Activated naive CD8-positive, alpha-beta T cell treated with anti-CD3 and anti-CD28 coated beads, Interleukin-2, amount 50 U/mL, for 24 hours (primary cell): ENCODE results near the gene WBP11.

Experiments used
- ATAC-seq: fragments of 150-1000 bp; cut with Tn5 transposase; one replicate; pipeline ENCODE4 v1.10.0; 2021
- DNase-seq: peaks from one replicate; pipeline ENCODE4 v3.0.0; 2021
- H3K27ac Mint-ChIP-seq: one replicate; pipeline ENCODE4 v1.8.0; 2021; ENCODE audit warnings: mild to moderate bottlenecking, mixed read lengths
- H3K27me3 Mint-ChIP-seq: one replicate; pipeline ENCODE4 v1.8.0; 2021; ENCODE audit warnings: mixed read lengths
- H3K36me3 Mint-ChIP-seq: one replicate; pipeline ENCODE4 v1.8.0; 2021; ENCODE audit warnings: low read depth, mixed read lengths
- H3K4me1 Mint-ChIP-seq: one replicate; pipeline ENCODE4 v1.8.0; 2021; ENCODE audit warnings: mixed read lengths
- H3K4me3 Mint-ChIP-seq: one replicate; pipeline ENCODE4 v1.8.0; 2021; ENCODE audit warnings: mild to moderate bottlenecking, moderate library complexity, mixed read lengths
- H3K9me3 Mint-ChIP-seq: one replicate; pipeline ENCODE4 v1.8.0; 2021; ENCODE audit warnings: mixed read lengths

Gene WBP11

GRCh38 chr12:14803011-14803829 is at the start of gene WBP11, which contains the start of gene C12orf60:
Gene WBP11 (minus strand): TSS chr12:14803478. CDS start chr12:14801383, 2,095 bp downstream.
Gene C12orf60 (plus strand): TSS chr12:14803670. CDS start chr12:14822936, 19,266 bp downstream.
- peaks cover 21% of the 10 kb centered on the region for H3K36me3 Mint-ChIP-seq
- H3K4me1 Mint-ChIP-seq = peaks cover 21% of the 10 kb centered on the region
- no peaks in the 10 kb centered on the region for H3K27me3 Mint-ChIP-seq
- ATAC-seq (peak; percentile 99), DNase-seq (peak; percentile 85)
- no peak within 1 kb of the TSS for H3K4me3 Mint-ChIP-seq
- H3K27ac Mint-ChIP-seq = no peak within 1 kb of the TSS
- no peaks in the 10 kb centered on the region for H3K9me3 Mint-ChIP-seq

- H3K27ac Mint-ChIP-seq = peak overlapping the region; percentile 28
- no peaks in the 10 kb centered on the region for H3K36me3 Mint-ChIP-seq
- peaks cover 6% of the 10 kb centered on the region for H3K9me3 Mint-ChIP-seq
- H3K27me3 Mint-ChIP-seq = no peaks in the 10 kb centered on the region
- peaks cover 3% of the 10 kb centered on the region for H3K4me1 Mint-ChIP-seq
- no peak overlapping the region for H3K4me3 Mint-ChIP-seq
- no peak for ATAC-seq
- no peak for DNase-seq
Observed at GRCh38 chr12:14852880-14853279, 49.6 kb upstream of the WBP11 start.

GRCh38 chr12:14850929-14851663 is 47.8 kb upstream of the WBP11 start:
- Mint-ChIP-seq H3K27me3 (no peaks in the 10 kb centered on the region), H3K4me1 (peaks cover 9% of the 10 kb centered on the region), H3K4me3 (no peak overlapping the region), H3K9me3 (no peaks in the 10 kb centered on the region), H3K27ac (no peak overlapping the region), H3K36me3 (no peaks in the 10 kb centered on the region)
- ATAC-seq = no peak
- DNase-seq = no peak

- Mint-ChIP-seq H3K27me3 (no peaks in the 10 kb centered on the region), H3K9me3 (no peaks in the 10 kb centered on the region), H3K36me3 (no peaks in the 10 kb centered on the region), H3K4me1 (peaks cover 13% of the 10 kb centered on the region), H3K4me3 (no peak overlapping the region), H3K27ac (no peak overlapping the region)
- no peak for ATAC-seq
- DNase-seq = no peak
Observed at GRCh38 chr12:14849661-14850060, 46.4 kb upstream of the WBP11 start.

- H3K27me3 Mint-ChIP-seq = no peaks in the 10 kb centered on the region
- no peak for ATAC-seq
- no peak for DNase-seq
- H3K4me3 Mint-ChIP-seq = no peak overlapping the region
- H3K4me1 Mint-ChIP-seq = peaks cover 13% of the 10 kb centered on the region
- no peaks in the 10 kb centered on the region for H3K36me3 Mint-ChIP-seq
- H3K9me3 Mint-ChIP-seq = no peaks in the 10 kb centered on the region
- H3K27ac Mint-ChIP-seq = no peak overlapping the region
Observed at GRCh38 chr12:14846876-14847580, 43.8 kb upstream of the WBP11 start.

- H3K27ac Mint-ChIP-seq = peak overlapping the region; percentile 20
- no peaks in the 10 kb centered on the region for H3K27me3 Mint-ChIP-seq
- no peaks in the 10 kb centered on the region for H3K36me3 Mint-ChIP-seq
- peak; percentile 40 for ATAC-seq
- H3K9me3 Mint-ChIP-seq = no peaks in the 10 kb centered on the region
- no peak overlapping the region for H3K4me3 Mint-ChIP-seq
- no peak for DNase-seq
- peaks cover 13% of the 10 kb centered on the region for H3K4me1 Mint-ChIP-seq
Observed at GRCh38 chr12:14846042-14846587, 42.8 kb upstream of the WBP11 start.

GRCh38 chr12:14845350-14845750 is 42.1 kb upstream of the WBP11 start:
- Mint-ChIP-seq H3K9me3 (no peaks in the 10 kb centered on the region), H3K4me1 (peaks cover 13% of the 10 kb centered on the region), H3K27me3 (no peaks in the 10 kb centered on the region), H3K27ac (peak overlapping the region; percentile 66), H3K4me3 (no peak overlapping the region), H3K36me3 (no peaks in the 10 kb centered on the region)
- ATAC-seq = peak; percentile 28
- peak; percentile 32 for DNase-seq

GRCh38 chr12:14844401-14844800 is 41.1 kb upstream of the WBP11 start:
- no peak for ATAC-seq
- DNase-seq = no peak
- Mint-ChIP-seq H3K4me3 (no peak overlapping the region), H3K27ac (no peak overlapping the region), H3K27me3 (no peaks in the 10 kb centered on the region), H3K9me3 (no peaks in the 10 kb centered on the region), H3K4me1 (peaks cover 13% of the 10 kb centered on the region), H3K36me3 (no peaks in the 10 kb centered on the region)

- Mint-ChIP-seq H3K27ac (no peak within 1 kb of the TSS), H3K36me3 (no peaks in the 10 kb centered on the region)
- no peak for ATAC-seq
Observed at GRCh38 chr12:14843425-14843887, 40.2 kb upstream of the WBP11 start, which contains the start of gene ART4. Gene ART4 (minus strand): TSS chr12:14843526. CDS start chr12:14843113, 413 bp downstream.

GRCh38 chr12:14842315-14842714 is 39.0 kb upstream of the WBP11 start:
- peaks cover 13% of the 10 kb centered on the region for H3K4me1 Mint-ChIP-seq
- DNase-seq (no peak), ATAC-seq (no peak)
- no peaks in the 10 kb centered on the region for H3K9me3 Mint-ChIP-seq
- no peak overlapping the region for H3K4me3 Mint-ChIP-seq
- no peak overlapping the region for H3K27ac Mint-ChIP-seq
- H3K27me3 Mint-ChIP-seq = peaks cover 2% of the 10 kb centered on the region
- no peaks in the 10 kb centered on the region for H3K36me3 Mint-ChIP-seq

More at GRCh38 chr12:14843425-14843887, 40.2 kb upstream of the WBP11 start, which contains the start of gene ART4:
- Mint-ChIP-seq H3K4me1 (peaks cover 13% of the 10 kb centered on the region), H3K27me3 (peaks cover 2% of the 10 kb centered on the region), H3K4me3 (no peak within 1 kb of the TSS), H3K9me3 (no peaks in the 10 kb centered on the region)
- no peak for DNase-seq

GRCh38 chr12:14841761-14842160 is 38.5 kb upstream of the WBP11 start:
- Mint-ChIP-seq H3K36me3 (no peaks in the 10 kb centered on the region), H3K27ac (no peak overlapping the region), H3K9me3 (no peaks in the 10 kb centered on the region), H3K4me1 (peaks cover 13% of the 10 kb centered on the region), H3K4me3 (no peak overlapping the region), H3K27me3 (peaks cover 2% of the 10 kb centered on the region)
- DNase-seq (no peak), ATAC-seq (no peak)

GRCh38 chr12:14840616-14841015 is 37.3 kb upstream of the WBP11 start:
- peaks cover 4% of the 10 kb centered on the region for H3K4me1 Mint-ChIP-seq
- ATAC-seq (no peak), DNase-seq (no peak)
- no peaks in the 10 kb centered on the region for H3K9me3 Mint-ChIP-seq
- no peak overlapping the region for H3K4me3 Mint-ChIP-seq
- H3K27ac Mint-ChIP-seq = no peak overlapping the region
- H3K36me3 Mint-ChIP-seq = no peaks in the 10 kb centered on the region
- H3K27me3 Mint-ChIP-seq = peaks cover 4% of the 10 kb centered on the region

GRCh38 chr12:14839262-14839661 is 36.0 kb upstream of the WBP11 start:
- H3K4me3 Mint-ChIP-seq = no peak overlapping the region
- H3K36me3 Mint-ChIP-seq = no peaks in the 10 kb centered on the region
- no peak for ATAC-seq
- no peak overlapping the region for H3K27ac Mint-ChIP-seq
- no peaks in the 10 kb centered on the region for H3K9me3 Mint-ChIP-seq
- no peak for DNase-seq
- no peaks in the 10 kb centered on the region for H3K4me1 Mint-ChIP-seq
- H3K27me3 Mint-ChIP-seq = peaks cover 4% of the 10 kb centered on the region
